Tongue (tissue), 2 donors: ENCODE data around the gene UPK3B. TPM values are rescaled to one million over a fixed set of nuclear protein-coding genes. Genes with fewer than 3 reads are reported as not detected.
"Not testable (repeated sequence)": the region's sequence is repeated elsewhere in the genome, so short reads cannot be mapped to it uniquely, and the experiment has no call there.

Experiments
- DNase-seq: peaks from one replicate; pipeline ENCODE4 v3.0.0-alpha.2; 2015
- total RNA-seq: library from RNA; depleted of rRNA; stranded (reverse); fragments of >200 nt; gene quantifications from one replicate; pipeline ENCODE4 v1.2.3, GENCODE V29; 2014

Gene UPK3B
- total RNA-seq, 1 donor from 2014 or later = 2.2 TPM

DNA sequence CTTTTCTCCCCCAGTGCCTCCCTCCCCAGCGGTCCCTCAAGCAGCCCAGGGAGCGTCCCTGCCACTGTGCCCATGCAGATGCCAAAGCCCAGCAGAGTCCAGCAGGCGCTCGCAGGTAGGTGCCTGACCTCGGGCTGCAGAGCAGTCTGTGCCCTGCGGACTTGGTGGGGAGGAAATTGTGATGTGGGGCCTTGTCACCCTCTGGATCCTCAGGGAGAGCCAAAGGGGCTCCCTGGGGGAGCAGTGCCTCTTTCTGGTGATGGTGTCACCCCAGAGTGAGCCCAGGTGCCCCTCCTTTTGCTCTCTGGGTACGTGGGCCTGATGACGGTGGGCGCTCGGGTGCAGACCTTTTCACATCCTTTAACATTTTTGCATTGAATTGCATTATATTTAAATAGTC is 18.2 kb upstream of the UPK3B start:
- not testable (repeated sequence) for DNase-seq

DNA sequence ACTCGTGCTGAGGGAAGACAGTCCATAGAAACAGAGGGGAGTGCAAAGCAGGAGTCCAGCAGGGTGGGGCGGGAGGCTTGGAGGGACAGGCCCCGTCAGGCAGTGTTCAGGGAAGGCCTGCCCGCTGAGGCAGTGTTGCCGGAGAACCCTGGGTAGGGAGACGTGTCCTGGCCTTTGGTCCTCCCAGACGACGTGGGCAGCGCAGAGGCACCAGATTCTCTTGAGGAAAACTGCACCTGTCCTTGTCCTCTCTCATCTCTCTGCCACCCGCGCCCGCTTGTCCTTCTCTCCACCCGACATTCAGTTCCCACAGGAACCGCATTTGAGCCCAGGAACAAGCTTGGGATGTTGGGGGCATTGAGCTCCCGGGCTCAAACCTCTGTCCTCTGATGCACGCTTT is 14.6 kb upstream of the UPK3B start:
- not testable (repeated sequence) for DNase-seq

DNA sequence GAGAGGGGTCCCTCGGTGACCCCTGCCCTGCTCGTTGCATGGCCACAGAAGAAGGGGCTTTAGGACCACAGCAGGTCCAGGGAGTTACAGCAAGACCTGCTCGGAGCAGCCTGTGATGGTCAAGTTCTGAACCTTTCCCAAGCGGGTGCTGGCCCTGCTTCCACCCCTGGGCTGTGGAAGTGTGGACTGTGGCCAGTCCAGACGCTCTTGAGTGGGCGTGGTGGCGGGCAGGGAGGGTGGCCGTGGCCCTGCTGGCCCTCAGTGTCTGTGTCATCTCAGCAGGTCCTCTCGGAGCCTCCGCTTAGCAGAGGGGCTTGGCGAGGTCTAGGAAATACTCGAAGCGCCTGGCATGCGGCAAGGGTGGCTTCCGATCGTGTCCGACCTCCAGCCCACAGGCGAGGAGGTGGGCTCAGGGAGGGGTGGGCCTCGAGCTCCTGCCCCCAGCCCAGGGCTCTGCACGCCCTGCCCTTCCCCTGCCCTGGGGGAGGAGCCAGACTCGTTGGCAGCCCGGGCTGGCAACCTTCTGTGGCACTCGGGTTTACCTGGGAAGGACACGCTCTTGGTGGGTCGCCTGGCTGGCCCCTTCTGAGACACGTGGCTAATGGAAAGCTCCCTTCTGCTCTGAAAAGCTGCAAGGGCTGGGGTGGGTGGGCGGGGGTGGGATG is 12.3 kb upstream of the UPK3B start:
- not testable (repeated sequence) for DNase-seq

DNA sequence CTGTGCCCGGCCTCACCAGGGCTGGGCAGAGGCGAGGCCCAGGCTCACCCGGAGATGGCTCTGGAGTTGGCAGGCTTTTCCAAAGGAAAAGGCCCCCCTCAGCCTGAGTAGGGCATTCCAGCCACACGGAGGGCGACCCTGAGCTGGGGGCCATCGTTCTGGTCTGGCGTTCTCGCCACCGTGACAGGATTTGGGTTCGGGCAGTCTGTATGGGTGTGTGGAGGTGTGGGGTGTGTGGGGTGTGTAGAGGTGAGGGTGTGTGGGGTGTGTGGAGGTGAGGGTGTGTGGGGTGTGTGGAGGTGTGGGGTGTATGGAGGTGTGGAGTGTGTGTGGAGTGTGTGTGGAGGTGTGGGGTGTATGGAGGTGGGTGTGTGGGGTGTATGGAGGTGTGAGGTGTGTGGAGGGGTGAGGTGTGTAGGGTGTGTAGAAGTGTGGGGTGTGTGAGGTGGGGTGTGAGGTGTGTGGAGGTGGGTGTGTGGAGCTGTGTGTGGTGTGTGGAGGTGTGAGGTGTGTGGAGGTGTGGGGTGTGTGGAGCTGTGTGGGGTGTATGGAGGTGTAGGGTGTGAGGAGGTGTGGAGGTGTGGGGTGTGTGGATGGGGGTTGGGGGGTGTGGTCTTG is 11.7 kb upstream of the UPK3B start:
- DNase-seq = not testable (repeated sequence)

DNA sequence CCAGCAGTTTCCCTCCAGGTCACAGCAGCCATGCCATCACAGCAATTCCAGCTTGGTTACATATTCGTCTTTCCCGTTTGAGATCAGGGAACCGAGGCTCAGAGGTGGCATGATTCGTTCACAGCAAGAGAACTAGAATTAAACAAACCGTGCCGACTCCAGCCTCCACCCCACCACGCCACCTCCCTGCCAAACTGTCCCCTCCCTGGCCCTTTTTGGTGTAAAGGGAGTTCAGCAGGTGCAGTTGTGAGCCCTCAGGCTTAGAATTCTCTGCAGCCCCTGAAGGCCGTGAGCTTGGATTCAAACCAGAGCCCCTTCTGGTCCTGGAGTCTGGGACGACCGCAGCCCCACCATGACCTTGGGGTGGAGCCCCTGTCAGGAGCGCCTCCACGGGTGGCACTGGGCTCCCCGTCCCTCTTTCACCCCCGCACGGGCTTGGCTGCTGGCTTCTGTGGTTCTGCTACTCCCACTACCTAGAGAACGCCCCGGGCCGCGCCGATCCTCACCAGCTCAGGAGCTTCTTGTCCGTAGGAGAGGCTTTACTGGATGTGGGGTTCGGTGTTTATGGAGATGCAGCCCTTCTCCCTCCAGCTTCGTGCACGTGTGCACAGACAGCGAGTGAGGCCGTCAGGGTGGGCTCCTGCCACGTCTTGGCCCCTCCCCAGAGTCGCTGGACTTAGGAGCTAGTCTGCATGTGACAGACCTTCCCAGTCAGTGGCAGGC is 11.0 kb upstream of the UPK3B start:
- DNase-seq = not testable (repeated sequence)

DNA sequence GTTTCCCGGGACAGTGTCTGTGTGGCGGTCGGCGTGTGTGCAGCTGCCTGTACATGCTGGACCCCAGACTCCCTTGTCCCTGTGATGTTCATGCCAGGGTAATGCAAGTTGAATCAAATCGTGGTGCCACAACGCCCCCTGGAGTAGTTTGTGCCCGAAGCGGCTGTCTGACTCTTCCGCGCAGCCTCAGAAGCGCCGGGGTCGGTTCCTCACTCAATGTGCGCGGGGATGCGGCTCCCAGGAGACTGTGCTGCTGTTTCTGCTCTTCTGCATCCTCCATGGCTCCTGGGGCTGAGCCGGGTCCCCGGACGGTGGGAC is 10.5 kb upstream of the UPK3B start:
- DNase-seq = not testable (repeated sequence)

DNA sequence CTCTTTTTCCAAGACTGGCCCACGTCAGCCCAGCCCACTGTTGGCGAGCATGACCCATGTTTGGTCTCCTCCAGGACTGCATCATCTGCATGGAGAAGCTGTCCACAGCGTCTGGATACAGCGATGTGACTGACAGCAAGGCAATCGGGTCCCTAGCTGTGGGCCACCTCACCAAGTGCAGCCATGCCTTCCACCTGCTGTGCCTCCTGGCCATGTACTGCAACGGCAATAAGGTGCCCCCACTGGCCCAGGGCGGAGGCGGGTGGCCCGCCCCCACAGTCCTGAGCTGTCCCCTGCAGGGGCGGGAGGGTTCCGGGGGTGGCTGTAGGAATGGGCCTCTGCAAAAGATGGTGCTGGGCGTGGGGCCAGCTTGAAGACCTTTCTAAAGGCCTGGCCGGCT is 8.1 kb upstream of the UPK3B start:
- not testable (repeated sequence) for DNase-seq

DNA sequence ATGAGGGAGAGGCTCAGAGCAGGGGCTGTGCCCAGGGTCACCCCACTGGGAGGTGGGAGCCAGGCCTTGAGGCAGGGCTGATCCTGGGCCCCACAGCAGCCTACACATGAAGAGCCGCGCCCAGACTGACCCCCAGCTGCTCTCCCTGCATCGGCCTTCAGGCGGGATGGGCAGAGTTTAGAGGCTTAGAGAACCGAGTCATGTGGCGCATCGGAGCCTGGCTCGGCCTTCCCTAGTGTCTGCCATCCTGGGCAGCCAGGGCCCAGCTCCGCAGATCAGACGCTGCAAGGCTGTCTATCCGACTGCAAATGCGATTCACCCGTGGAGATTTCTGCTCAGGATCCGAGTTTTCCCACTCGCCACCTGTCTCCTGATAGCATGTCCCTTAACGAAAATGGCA is 7.5 kb upstream of the UPK3B start:
- not testable (repeated sequence) for DNase-seq

DNA sequence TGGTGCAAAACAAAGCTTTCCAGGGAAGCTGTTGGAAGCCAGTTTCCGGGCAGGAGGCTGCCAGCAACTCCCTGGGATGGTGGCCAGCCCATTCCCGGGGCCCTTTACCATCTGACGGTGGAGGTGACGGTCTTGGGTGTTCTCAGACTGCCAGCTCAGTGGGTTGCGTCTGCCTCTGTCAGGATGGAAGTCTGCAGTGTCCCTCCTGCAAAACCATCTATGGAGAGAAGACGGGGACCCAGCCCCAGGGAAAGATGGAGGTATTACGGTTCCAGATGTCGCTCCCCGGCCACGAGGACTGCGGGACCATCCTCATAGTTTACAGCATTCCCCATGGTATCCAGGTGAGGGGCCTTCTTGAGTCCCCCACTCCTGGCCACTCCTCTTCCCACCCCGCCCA is 7.1 kb upstream of the UPK3B start:
- not testable (repeated sequence) for DNase-seq

DNA sequence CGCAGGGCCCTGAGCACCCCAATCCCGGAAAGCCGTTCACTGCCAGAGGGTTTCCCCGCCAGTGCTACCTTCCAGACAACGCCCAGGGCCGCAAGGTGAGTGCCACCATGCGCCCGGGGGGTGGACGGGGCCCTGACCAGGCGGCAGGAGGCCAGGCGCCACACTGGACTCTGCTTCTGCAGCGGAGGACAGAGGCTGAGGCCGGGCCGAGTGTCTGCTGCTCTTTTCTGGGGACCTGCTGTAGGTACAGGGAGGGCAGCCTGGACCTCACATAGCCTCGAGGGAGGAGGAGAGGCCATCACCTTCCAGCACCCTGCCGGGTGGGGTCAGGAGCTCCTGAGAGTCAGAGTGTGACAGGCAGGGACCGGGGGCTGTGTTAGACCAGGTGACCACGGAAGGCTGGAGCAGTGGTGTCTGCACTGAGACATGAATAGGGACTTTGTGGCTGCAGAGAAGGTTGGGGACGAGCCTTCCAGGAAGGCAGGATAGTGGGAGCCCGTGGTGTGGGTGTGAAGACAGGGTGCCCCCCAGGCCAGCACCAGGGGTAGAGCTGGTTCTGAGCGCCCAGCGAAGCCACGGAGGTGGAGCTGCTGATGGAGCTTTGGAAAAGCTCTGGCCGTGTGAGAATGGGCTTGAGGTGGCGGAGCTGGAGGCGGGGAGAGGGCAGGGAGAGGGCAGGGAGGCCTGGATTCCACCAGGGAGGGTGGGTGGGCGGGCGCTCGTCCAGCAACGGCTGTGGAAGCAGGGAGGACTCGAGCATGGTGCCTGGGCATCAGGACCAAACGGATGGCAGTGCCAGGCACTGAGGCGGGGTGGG is 5.8 kb upstream of the UPK3B start:
- DNase-seq = not testable (repeated sequence)

DNA sequence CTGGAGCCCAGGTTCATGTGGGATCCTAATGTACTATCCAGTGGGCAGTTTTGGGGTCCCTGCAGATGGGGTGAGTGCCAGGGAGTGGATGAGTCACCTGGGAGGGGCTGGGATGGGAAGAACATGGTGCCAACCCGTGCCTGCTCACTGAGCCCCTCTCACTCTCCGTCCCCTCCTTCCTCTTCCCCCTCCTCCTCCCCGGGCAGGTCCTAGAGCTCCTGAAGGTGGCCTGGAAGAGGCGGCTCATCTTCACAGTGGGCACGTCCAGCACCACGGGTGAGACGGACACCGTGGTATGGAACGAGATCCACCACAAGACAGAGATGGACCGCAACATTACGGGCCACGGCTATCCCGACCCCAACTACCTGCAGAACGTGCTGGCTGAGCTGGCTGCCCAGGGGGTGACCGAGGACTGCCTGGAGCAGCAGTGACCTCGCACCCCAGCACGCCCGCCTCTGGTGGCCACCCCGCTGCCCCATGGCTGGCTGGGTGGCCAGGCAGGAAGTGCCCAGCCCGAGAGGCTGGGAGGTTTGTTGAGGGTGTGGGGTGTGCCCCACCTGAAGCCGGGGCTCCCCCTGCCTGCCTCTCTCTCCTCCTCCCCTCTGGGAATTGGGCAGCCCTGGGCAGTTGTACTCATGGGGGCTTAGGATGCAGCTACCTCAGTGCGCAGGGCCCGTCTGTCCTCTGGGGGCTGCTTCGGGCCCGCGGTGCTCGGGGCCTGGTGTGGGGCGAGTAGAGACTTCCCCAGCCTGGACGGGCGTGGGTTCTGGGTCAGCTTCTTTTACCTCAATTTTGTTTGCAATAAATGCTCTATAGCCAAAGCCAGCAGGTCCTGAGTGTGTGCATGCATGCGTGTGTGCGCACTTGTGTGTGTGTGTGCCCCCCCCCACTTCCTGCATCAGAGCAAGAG is 4.9 kb upstream of the UPK3B start:
- no peak for DNase-seq

DNA sequence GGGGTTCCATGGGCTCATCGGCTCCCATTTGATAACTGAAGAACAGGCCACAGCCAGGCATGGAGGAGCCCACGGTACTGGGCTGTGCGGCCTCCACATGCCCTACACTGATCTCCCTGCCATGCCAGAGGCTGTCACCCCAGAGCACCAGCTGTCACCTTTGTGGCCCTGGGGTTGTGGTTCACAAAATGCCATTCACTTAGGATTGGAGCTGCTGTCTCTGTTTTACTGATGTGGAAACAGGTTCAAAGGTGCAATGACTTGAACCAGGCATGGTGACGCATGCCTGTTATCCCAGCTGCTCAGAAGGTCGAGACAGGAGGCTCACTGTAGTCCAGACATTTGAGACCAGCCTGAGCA is 4.3 kb upstream of the UPK3B start:
- no peak for DNase-seq

DNA sequence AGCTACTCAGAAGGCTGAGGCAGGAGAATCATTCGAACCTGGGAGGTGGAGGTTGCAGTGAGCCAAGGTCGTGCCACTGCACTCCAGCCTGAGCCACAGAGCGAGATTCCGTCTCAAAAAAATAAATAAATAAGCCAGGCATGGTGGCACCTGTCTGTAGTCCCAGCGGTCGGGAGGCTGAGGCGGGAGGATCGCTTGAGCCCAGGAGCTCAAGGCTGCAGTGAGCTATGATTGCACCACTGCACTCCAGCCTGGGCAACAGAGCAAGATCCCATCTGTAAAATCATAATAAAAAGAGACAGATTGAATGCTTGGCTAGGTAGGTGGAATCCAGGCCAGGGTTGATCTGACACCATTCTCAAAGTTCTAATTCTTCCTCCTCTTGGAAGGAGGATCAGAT is 3.7 kb upstream of the UPK3B start:
- DNase-seq = not testable (repeated sequence)

DNA sequence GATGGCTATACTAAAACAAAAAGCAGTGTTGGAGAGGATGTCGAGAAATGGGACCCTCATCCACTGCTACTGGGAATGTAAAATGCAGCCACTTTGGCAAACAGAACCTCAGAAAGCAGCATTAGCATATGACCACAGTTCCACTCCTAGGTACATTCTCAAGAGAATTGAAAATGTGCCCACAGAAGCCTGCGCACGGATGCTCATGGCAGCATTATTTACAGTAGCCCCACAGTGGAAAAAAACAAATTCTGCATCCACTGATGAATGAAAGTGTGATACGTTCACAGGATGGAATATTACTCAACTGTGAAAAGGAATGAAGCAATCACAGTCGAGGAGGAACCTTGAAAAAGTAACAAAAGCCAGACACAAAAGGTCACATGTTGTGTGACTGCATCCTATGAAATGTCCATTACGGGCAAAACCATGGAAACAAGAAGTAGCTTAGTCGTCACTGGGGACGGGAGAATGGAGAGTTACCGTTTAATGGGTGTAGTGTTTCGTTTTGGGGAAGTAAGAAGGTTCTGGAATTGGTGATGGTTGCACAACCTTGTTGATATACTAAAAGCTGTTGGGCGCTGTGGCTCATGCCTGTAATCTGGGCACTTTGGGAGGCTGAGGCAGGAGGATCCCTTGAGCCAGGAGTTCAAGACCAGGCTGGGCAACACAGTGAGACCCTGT is 2.5 kb upstream of the UPK3B start:
- DNase-seq = no peak

DNA sequence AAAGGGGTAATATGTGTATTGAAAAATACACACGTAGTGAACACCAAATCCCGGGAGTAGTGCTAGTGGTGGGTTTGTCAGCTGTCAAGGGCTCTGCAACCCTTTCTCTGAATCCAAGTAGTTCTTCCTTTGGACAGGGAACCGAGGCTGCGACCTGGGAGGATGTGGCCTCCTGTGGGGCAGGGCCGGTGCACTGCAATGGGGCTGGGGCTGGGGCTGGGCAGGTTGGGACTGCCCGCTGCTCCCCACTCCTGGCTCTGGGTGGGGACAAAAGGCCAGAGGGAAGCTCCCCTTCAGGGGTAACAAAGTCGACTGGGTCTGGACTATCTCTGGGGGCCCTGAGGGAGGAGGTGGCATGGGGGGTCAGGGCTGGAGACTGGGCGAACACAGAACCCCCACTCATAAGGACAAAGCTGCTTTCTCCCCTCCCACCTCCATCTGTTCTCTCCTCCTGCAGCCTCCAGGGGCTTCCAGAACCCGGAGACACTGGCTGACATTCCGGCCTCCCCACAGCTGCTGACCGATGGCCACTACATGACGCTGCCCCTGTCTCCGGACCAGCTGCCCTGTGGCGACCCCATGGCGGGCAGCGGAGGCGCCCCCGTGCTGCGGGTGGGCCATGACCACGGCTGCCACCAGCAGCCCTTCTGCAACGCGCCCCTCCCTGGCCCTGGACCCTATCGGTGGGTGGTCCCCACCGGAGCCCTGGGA is 1.0 kb downstream of the UPK3B start:
- DNase-seq = not testable (repeated sequence)

DNA sequence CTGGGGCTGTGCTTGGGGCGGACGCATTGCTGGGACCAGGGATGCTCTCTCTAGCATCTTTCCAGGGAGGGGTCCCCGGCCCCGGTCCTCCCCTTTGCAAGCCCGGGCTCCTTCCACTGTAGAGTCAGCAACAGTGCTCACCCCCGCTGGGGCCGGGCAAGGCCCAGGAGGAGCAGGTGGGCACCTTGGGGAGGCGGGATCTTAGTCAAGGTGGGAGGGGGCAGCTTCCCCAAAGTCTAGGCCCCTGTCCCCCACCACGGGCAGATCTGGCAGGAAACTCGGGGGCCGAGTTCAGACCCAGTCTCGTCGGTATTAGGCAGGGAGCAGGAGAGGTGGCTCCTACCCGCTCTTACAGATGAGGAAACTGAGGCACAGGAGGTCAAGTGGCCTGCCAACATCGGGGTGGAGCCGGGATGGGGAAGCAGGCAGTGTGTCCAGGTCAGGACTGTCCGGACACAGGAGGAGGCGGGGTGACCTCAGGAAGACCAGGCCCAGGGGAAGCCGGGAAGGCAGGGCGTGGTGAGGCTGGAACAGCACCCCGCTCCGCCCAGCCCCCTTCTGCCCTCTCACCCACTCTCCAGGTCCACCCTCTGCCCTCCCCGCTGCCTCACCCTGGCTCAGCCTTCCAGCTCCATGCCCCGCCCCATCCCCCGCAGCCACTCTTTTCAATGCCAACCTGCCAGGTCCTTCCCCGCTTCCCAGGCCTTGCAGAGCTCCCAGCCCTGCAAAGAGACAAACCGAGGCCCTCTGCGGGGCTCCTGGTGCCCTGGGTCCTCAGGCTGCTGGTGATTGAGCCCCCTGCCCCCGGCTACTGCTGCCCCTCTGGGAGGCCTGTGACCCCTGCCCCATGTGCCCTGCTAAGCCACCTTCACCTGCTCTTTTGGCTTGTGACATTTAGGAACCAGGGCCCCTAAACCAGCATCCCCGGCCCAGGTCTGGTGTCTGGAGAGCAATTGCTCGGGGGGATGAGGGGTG is 1.8 kb downstream of the UPK3B start:
- DNase-seq = not testable (repeated sequence)

DNA sequence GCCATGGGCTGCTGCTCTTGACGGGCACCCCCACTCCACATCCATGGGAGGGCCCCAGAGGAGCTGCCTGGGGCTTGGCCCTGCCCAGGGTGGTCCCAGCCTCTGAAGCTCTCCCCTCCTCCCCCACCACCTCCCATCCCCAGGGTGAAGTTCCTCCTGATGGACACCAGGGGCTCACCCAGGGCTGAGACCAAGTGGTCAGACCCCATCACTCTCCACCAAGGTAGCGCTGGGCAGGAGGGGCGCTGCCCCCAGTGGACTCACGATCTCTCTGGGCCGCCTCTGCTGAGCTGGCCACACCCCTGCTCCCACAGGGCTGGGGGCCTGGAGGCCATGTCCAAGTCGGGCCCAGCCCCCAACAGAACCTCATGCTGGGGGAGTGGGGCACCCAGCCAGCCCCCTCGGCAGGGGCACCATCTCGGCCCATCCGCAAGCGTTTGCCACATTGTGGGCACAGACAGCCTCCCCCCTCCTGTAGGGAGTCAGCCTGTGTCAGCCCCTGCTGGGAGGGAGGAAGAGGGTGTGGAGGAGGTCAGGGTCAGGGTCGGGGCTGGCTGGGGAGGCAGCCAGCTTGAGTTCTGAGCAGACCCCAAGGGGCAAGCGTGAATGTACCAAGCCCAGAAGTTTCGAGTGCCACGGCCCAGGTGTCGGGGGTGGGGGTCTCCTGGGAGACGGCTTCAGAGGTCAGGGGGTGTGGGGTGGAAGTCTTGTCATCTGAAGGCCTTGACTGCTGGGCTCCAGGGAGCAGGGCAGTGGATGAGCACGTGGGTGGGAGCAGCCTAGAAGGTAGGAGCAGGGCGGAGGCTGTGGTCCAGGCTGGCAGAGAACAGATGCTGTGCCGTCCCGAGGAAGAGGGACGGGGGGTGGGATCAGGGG is 2.8 kb downstream of the UPK3B start:
- no peak for DNase-seq
